ENCODE results near the gene HOXD11.

HOXD11 gene

GRCh38 chr2:176156807-176157498 lies 49.9 kb downstream of the HOXD11 start, which contains the start of gene HOXD3:
TSS of gene HOXD3 (plus strand) at chr2:176157307. CDS start at chr2:176169115, 11,808 bp downstream.
- no peak for TF ChIP-seq CTCF (conservative IDR thresholded peaks at IDR 0.05)
- H3K27ac ChIP-seq: no peak within 1 kb of the TSS

- no peak for TF ChIP-seq CTCF (conservative IDR thresholded peaks at IDR 0.05)
- H3K27ac ChIP-seq: no peak overlapping the region
Observed at GRCh38 chr2:176157499-176158185, 50.6 kb downstream of the HOXD11 start.

- TF ChIP-seq CTCF (conservative IDR thresholded peaks at IDR 0.05): no peak
- H3K27ac ChIP-seq: no peak overlapping the region
Observed at GRCh38 chr2:176158186-176158591, 51.1 kb downstream of the HOXD11 start.

- no peak for TF ChIP-seq CTCF (conservative IDR thresholded peaks at IDR 0.05)
- H3K27ac ChIP-seq: no peak overlapping the region
Observed at GRCh38 chr2:176158855-176159662, 52.0 kb downstream of the HOXD11 start.
